Measurements from ENCODE around the gene GPR137B.

GPR137B gene

DNA sequence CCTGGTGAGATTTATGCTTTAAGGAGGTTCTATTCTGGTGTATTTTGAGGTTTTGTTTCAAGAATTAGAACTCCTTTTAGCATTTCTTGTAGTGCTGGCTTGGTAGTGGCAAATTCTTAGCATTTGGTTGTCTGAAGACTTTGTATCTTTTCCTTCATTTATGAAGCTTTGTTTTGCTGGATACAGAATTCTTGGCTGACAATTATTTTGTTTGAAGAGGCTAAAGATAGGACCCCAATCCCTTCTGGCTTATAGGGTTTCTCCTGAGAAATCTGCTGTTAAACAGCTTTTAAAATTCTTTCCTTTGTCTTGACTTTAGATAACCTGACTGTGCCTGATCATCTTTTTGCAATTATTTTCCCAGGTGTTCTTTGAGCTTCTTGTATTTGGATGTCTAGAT is 58.6 kb downstream of the GPR137B start:
- no peak for DNase-seq (ENCODE audit: low read depth in 3 of 3)

GRCh38 chr1:236201786-236202185 is 59.4 kb downstream of the GPR137B start:
- DNase-seq (ENCODE audit: low read depth in 3 of 3): no peak

DNA sequence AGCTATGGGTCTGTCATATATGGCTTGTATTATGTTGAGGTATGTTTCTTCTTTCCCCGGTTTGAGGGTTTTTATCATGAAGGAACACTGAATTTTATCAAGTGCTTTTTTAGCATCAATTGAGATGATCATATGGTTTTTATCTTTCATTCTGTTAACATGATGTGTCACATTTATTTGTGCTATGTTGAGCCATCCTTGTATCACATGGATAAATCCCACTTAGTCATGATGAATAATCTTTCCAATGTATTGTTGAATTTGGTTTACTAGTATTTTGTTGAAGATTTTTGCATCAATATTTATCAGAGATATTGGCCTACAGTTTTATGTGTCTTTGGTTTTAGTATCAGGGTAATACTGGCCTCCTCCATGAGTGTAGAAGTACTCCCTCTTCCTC is 61.7 kb downstream of the GPR137B start:
- DNase-seq (ENCODE audit: low read depth in 3 of 3): no peak

GRCh38 chr1:236204656-236205055 is 62.3 kb downstream of the GPR137B start:
- no peak for DNase-seq (ENCODE audit: low read depth in 3 of 3)

DNA sequence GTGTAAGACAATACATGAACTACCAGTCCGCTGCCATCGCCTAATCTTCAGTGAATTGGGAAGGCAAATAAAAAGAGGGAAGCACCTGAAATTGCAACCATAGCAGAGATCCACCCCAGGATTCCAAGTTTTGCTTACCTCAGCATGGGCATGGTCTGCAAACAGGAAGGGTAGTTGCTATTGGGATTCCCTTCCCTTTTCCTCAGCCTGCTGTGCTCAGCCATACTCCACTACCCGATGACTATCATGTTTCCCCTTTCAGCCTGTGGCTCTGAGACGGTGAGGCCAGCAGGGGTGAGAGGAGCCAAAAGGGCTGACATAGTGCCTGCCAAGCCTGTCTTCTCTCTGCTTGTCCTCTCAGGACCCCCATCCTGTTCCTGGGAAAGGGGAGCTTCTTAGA is 64.2 kb downstream of the GPR137B start:
- DNase-seq (ENCODE audit: low read depth in 3 of 3): no peak

- DNase-seq (ENCODE audit: low read depth in 3 of 3): no peak
Measured at GRCh38 chr1:236207121-236207520, 64.8 kb downstream of the GPR137B start.

- DNase-seq (ENCODE audit: low read depth in 3 of 3): no peak
Measured at GRCh38 chr1:236207569-236207968, 65.2 kb downstream of the GPR137B start.

DNA sequence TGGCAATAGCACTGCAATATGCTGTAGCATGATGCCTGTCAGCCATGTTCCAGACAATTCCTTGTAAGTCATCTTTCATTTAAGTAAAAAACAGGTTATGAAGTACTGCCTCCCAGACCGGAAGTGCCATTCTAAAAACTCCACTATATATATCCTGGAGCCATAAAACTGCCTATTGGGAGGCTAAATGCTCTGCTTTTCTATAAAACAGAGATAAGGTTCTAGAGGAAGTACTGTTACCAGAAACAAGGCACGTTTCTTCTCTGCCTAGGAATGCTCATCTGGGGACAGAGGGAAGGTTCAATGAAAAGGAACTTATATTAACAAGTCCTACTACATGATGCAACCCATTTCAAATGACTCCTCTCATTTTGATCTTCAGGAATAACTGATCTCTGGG is 66.8 kb downstream of the GPR137B start:
- no peak for DNase-seq (ENCODE audit: low read depth in 3 of 3)

DNA sequence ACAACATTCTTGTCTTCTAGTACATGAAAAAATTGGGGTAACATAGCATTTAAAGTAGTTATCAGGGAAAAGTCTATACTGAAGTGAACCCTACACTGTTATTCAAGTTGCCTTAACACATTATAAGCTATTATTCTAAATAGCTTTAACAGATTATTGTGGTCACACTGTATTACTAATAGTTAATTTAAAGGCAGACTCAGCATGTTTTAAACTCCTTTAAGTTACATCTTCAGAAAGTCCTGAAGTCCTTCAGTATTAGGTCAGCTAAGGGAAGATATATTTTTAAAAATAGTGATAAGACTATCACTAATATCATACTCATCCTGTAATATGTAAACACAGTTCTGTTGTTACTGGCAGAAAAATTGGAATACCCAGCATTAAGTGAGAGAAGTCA is 67.4 kb downstream of the GPR137B start:
- no peak for DNase-seq (ENCODE audit: low read depth in 3 of 3)

DNA sequence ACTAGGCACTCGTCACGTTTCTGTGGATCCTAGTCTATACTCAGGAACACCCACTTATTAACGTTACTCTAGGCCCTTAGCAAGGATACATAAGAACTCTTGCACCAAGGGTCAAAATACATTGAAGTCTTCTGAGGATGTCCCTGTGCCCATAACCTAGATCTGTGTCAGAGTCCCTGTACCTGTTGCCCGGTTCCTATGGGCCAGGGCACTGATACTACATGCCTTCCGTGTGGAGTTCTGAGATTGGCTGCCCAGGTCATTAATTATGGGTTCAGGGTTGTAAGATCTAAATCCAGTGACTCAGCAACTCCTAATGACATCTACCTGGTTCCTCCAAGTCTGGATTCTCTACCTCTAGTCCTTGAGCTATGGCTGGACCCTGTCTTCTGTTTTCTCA is 69.5 kb downstream of the GPR137B start:
- no peak for DNase-seq (ENCODE audit: low read depth in 3 of 3)

DNA sequence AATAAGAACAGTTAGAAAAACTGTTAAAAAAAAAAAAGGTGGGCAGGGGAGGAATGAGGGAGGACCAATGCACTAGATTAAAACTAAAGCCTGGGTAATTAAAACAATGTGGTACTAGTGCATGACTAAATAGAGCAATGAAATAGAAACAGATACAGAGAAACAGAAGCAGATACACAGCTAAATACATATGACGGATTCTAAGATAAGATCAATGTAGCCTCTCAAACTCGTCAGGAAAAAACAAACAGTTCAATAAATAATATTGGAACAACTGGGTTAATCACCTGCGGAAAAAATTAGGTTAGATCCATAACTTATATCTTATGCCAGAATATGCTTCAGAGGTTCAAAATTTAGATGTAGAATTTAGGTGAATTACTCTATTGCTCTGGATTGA is 71.2 kb downstream of the GPR137B start:
- no peak for DNase-seq (ENCODE audit: low read depth in 3 of 3)

- no peak for DNase-seq (ENCODE audit: low read depth in 3 of 3)
Measured at GRCh38 chr1:236214761-236215160, 72.4 kb downstream of the GPR137B start.

GRCh38 chr1:236220473-236220872 is 78.1 kb downstream of the GPR137B start:
- DNase-seq (ENCODE audit: low read depth in 3 of 3): no peak

GRCh38 chr1:236222632-236223031 is 80.3 kb downstream of the GPR137B start:
- no peak for DNase-seq (ENCODE audit: low read depth in 3 of 3)

DNA sequence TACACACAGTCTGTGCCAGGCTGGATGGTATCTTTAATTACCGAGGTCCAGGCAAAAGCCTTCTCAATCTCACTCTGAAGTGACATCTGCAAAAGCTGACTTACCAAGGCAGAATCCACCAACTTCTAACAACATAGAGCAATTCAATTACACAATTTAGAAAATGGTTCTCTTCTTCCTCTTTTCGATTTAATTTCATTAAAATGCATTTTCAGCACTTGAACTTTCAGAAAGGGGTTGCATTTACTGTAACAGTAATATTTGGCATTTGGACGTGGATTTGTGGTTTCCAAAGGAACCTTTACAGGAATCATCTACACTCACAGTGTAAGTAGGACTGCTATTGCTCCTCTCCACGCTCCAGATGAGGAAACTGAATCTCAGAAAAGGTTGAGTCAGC is 86.1 kb downstream of the GPR137B start:
- no peak for DNase-seq (ENCODE audit: low read depth in 3 of 3)

- DNase-seq (ENCODE audit: low read depth in 3 of 3): no peak
Measured at GRCh38 chr1:236235116-236235515, 92.8 kb downstream of the GPR137B start.

- no peak for DNase-seq (ENCODE audit: low read depth in 3 of 3)
Measured at GRCh38 chr1:236239092-236239585, 96.8 kb downstream of the GPR137B start.

- DNase-seq (ENCODE audit: low read depth in 3 of 3): no peak
Measured at GRCh38 chr1:236240675-236241074, 98.3 kb downstream of the GPR137B start.

GRCh38 chr1:236242568-236242967 is 100.2 kb downstream of the GPR137B start:
- no peak for DNase-seq (ENCODE audit: low read depth in 3 of 3)

GRCh38 chr1:236247286-236247685 is 104.9 kb downstream of the GPR137B start:
- DNase-seq (ENCODE audit: low read depth in 3 of 3): no peak

- no peak for DNase-seq (ENCODE audit: low read depth in 3 of 3)
Measured at GRCh38 chr1:236251587-236251986, 109.2 kb downstream of the GPR137B start.

- DNase-seq (ENCODE audit: low read depth in 3 of 3): no peak
Measured at GRCh38 chr1:236253119-236253518, 110.8 kb downstream of the GPR137B start.

- DNase-seq (ENCODE audit: low read depth in 3 of 3): no peak
Measured at GRCh38 chr1:236253918-236254637, 111.7 kb downstream of the GPR137B start.

GRCh38 chr1:236257216-236257615 is 114.9 kb downstream of the GPR137B start:
- no peak for DNase-seq (ENCODE audit: low read depth in 3 of 3)

Data from stimulated activated CD4-positive, alpha-beta T cell treated with anti-CD3 and anti-CD28 coated beads, TNF-alpha, amount 100 ng/mL, for 24 hours (primary cell).